Colonic mucosa (tissue), 4 donors: Measurements from ENCODE around the gene MCEE. TPM values are rescaled to one million over a fixed set of nuclear protein-coding genes. Genes with fewer than 3 reads are reported as not detected.

ENCODE experiments used
- DNase-seq: peaks from one replicate; pipeline ENCODE4 v3.0.0-alpha.2; 2020
- H3K27ac ChIP-seq: fragments of 200-600 bp; one replicate; pipeline ENCODE4 v1.8.0; 2021
- H3K27me3 ChIP-seq: fragments of 200-600 bp; one replicate; pipeline ENCODE4 v1.8.0; 2021
- H3K36me3 ChIP-seq: fragments of 200-600 bp; one replicate; pipeline ENCODE4 v1.8.0; 2021
- H3K4me1 ChIP-seq: fragments of 200-600 bp; one replicate; pipeline ENCODE4 v1.8.0; 2021; ENCODE audit warnings: mild to moderate bottlenecking
- H3K4me3 ChIP-seq: fragments of 200-600 bp; one replicate; pipeline ENCODE4 v1.8.0; 2021
- H3K9ac ChIP-seq, 2 donors: one replicate each; pipeline ENCODE4 v1.7.0; 2013; ENCODE audit warnings: control low read depth in 2 of 2, low read depth in 2 of 2, low read length in 2 of 2
- H3K9me3 ChIP-seq: fragments of 200-600 bp; one replicate; pipeline ENCODE4 v1.8.0; 2021
- CTCF ChIP-seq: fragments of 200-600 bp; IDR thresholded peaks from one replicate; pipeline ENCODE4 v1.8.0; 2022; ENCODE audit warnings: antibody characterized with exemption, mild to moderate bottlenecking
- intact Hi-C: fragments of 100-400 bp; cut with DNase I; formaldehyde crosslinking; loops from one replicate; pipeline ENCODE4 v1.14.1; 2022
- total RNA-seq, 2 donors: library from RNA; stranded (reverse); fragmentation: NEBNext Ultra II Directional in 1 of 2; extraction: Animal tissue kit (Norgen Biotek cat#: 25700) in 1 of 2; gene quantifications; one replicate each; pipeline ENCODE4 v1.2.1, GENCODE V29; 2021
- donor health status: healthy.
- donor health status: DM: no; HTN: no; CAD: no.
- donor health status: DM: no; HTN: no; CAD: no.

The MCEE gene
- total RNA-seq, 2 donors from 2014 or later, result 20.3 to 23.2 TPM

- intact Hi-C loops, result no loop called here
Measured at GRCh38 chr2:71126957-71127356, 3.1 kb downstream of the MCEE start.

GRCh38 chr2:71125506-71126294 lies 4.3 kb downstream of the MCEE start:
- no peak for TF ChIP-seq CTCF
- Histone ChIP-seq H3K9ac (no peak overlapping the region), H3K27me3 (no peaks in the 10 kb centered on the region), H3K36me3 (no peaks in the 10 kb centered on the region), H3K9me3 (no peaks in the 10 kb centered on the region), H3K4me1 (no peaks in the 10 kb centered on the region), H3K27ac (no peak overlapping the region), H3K4me3 (no peak overlapping the region)
- DNase-seq, result no peak
- intact Hi-C loops, result no loop called here

More at GRCh38 chr2:71126957-71127356, 3.1 kb downstream of the MCEE start:
- Histone ChIP-seq H3K9me3 (no peaks in the 10 kb centered on the region), H3K4me3 (no peak overlapping the region), H3K4me1 (peaks cover 6% of the 10 kb centered on the region), H3K9ac (no peak overlapping the region), H3K27ac (no peak overlapping the region), H3K27me3 (no peaks in the 10 kb centered on the region), H3K36me3 (no peaks in the 10 kb centered on the region)
- no peak for DNase-seq
- TF ChIP-seq CTCF, result no peak

- intact Hi-C loops, result no loop called here
- Histone ChIP-seq H3K4me3 (no peak overlapping the region), H3K4me1 (no peaks in the 10 kb centered on the region), H3K27ac (no peak overlapping the region), H3K9ac (no peak overlapping the region), H3K27me3 (no peaks in the 10 kb centered on the region), H3K9me3 (no peaks in the 10 kb centered on the region), H3K36me3 (no peaks in the 10 kb centered on the region)
- no peak for TF ChIP-seq CTCF
- no peak for DNase-seq
Measured at GRCh38 chr2:71122387-71123298, 7.4 kb downstream of the MCEE start.

- H3K9ac ChIP-seq, result no peak overlapping the region
- no peak for DNase-seq
- no peak overlapping the region for H3K27ac ChIP-seq
- H3K4me3 ChIP-seq, result no peak overlapping the region
- H3K36me3 ChIP-seq, result no peaks in the 10 kb centered on the region
- intact Hi-C loops, result no loop called here
- no peak for TF ChIP-seq CTCF
- H3K27me3 ChIP-seq, result no peaks in the 10 kb centered on the region
- H3K4me1 ChIP-seq, result no peaks in the 10 kb centered on the region
- no peaks in the 10 kb centered on the region for H3K9me3 ChIP-seq
Measured at GRCh38 chr2:71121479-71121878, 8.6 kb downstream of the MCEE start.

GRCh38 chr2:71120195-71120594 lies 9.8 kb downstream of the MCEE start:
- intact Hi-C loops, result no loop called here
- Histone ChIP-seq H3K4me1 (no peaks in the 10 kb centered on the region), H3K9ac (no peak overlapping the region), H3K36me3 (no peaks in the 10 kb centered on the region), H3K27me3 (no peaks in the 10 kb centered on the region), H3K27ac (no peak overlapping the region), H3K4me3 (no peak overlapping the region), H3K9me3 (no peaks in the 10 kb centered on the region)
- TF ChIP-seq CTCF, result no peak
- no peak for DNase-seq
